HFF-Myc (cell line): Measurements from ENCODE around the gene ZNF341.

ENCODE experiments used
- DNase-seq: peaks from one replicate; pipeline ENCODE4 v3.0.0-alpha.2; 2011; ENCODE audit warnings: low read depth; ENCODE audit errors: extremely low read depth
- H3K4me3 ChIP-seq: replicated peaks from 2 replicates; pipeline ENCODE4 v1.5.1; 2011; ENCODE audit warnings: low read depth, mild to moderate bottlenecking, control low read depth, low read length
- TF ChIP-seq, protein P1 (sequence below): IDR thresholded peaks from 2 replicates; pipeline ENCODE4 v1.5.1; 2012; ENCODE audit warnings: mild to moderate bottlenecking, low read depth, low read length, control low read depth; ENCODE audit errors: missing control alignments

The ZNF341 gene

GRCh38 chr20:33724439-33725094, 7.2 kb upstream of the ZNF341 start:
- TF ChIP-seq, protein P1, sequence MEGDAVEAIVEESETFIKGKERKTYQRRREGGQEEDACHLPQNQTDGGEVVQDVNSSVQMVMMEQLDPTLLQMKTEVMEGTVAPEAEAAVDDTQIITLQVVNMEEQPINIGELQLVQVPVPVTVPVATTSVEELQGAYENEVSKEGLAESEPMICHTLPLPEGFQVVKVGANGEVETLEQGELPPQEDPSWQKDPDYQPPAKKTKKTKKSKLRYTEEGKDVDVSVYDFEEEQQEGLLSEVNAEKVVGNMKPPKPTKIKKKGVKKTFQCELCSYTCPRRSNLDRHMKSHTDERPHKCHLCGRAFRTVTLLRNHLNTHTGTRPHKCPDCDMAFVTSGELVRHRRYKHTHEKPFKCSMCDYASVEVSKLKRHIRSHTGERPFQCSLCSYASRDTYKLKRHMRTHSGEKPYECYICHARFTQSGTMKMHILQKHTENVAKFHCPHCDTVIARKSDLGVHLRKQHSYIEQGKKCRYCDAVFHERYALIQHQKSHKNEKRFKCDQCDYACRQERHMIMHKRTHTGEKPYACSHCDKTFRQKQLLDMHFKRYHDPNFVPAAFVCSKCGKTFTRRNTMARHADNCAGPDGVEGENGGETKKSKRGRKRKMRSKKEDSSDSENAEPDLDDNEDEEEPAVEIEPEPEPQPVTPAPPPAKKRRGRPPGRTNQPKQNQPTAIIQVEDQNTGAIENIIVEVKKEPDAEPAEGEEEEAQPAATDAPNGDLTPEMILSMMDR: no peak
- DNase-seq: no peak
- H3K4me3 ChIP-seq: no peak overlapping the region

GRCh38 chr20:33725607-33726264, 6.1 kb upstream of the ZNF341 start:
- DNase-seq: no peak
- no peak overlapping the region for H3K4me3 ChIP-seq

DNA sequence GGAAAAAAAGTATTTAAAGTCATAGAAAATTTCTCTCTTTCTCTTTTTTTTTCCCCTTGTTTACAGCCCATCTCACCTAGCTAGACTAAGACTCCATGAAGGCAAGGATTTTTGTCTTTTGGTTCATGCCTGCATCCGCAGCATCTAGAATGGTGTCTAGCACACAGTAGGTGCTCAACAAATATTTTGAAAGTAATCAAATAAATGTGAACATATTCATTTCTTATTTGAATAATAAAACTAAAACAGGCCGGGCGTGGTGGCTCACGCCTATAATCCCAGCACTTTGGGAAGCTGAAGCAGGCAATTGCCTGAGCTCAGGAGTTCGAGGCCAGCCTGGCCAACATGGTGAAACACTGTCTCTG, 4.7 kb upstream of the ZNF341 start:
- no peak overlapping the region for H3K4me3 ChIP-seq
- TF ChIP-seq, protein P1: no peak
- no peak for DNase-seq

More at GRCh38 chr20:33725607-33726264, 6.1 kb upstream of the ZNF341 start:
- TF ChIP-seq, protein P1: no peak

- TF ChIP-seq, protein P1: no peak
- no peak overlapping the region for H3K4me3 ChIP-seq
- no peak for DNase-seq
These were observed 4.0 kb upstream of the ZNF341 start for GRCh38 chr20:33727806-33728205.

DNA sequence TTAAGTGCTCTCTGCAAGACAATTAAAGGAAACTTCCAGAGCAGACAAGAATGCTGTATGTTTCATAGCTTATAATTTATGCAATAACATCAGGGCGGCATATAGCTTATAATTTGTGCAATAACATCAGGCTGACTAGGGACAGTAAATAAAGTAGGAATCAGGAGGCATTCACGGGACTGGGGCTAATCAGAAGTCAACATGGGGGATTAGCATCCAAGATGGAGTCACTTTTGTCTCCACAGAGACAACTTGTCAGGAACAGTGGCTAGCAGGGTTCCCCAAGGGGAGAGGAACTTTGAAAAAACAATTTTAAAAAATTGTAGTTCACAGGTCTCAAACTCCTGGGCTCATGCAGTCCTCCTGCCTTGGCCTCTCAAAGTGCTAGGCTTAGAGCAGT, 3.3 kb upstream of the ZNF341 start:
- no peak for DNase-seq
- TF ChIP-seq, protein P1: no peak
- no peak overlapping the region for H3K4me3 ChIP-seq

DNA sequence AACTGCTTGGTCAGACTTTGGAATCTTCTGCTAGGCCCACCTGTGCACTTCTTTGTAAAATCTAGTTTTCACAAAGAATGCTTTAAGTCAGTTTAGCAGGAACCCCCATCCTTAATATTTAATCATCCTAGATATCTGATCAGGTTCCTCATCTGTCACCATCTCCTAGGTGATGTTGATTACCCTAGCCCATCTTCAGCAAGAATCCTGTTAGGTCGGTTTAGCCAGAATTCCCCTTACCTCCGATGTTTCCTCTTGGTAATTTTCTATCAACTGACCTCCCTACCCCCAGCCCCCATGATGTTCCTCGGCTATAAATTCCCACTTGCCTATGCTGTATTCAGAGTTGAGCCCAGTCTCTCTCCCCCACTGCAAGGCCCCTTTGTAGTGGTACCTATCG, 2.7 kb upstream of the ZNF341 start:
- TF ChIP-seq, protein P1: no peak
- DNase-seq: no peak
- H3K4me3 ChIP-seq: no peak overlapping the region
